CD4-positive, alpha-beta T cell treated with Interferon alpha-2 for 1 hour (primary cell): ENCODE results near the gene ABHD16A.

Experiments used
- DNase-seq, 2 donors: peaks; one replicate each; pipeline ENCODE4 v3.0.0-alpha.2; 2020 to 2022

ABHD16A gene

DNA sequence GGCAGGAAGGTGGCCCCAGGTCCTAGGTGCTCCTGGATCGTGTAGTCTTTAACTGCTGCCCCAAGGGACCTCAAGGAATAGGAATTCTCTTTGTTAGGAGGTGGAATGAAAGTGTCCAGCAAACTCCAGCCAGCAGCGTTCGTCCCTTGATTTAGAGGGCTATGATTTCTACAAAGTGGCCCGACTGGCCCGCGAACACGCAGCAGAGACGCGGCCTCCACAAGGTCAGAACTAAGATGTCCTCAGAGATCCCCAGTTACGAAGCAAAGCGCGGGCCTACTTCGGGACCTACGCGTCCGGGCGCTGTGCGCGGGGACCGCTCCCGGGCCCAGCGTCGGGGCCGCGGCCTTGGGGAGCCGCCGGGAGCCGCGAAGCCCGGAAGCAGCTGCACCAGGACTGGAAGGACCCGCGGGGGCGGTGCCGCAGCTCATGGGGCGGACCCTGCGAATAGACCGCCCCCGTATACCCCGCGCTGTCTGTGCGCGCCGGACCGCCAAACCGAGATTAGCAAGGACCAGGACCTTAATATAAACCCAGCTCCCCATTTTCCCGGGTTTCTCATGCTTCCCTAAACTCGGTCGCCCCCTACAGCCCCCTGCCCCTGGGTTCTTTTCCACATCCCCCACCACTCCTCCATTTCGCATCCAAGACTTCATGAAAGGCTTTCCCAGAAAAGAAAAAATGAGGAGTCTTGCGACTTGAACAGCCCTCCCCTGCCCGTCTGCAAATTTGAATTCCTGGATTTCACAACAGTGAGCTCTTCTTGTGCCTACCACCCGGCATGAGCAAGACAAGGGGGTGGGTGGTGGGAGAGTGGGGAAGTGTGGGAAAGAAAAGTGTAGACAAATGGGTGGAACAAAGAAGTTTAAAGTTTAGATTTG is 42.5 kb downstream of the ABHD16A start, which contains the start of gene C6orf47:
Gene C6orf47, minus strand, starts transcription at position 398 of the 881 bp plus-strand sequence. CDS start 831 bp downstream, outside the sequence.
- DNase-seq, result peak; percentile 71 to 81

DNA sequence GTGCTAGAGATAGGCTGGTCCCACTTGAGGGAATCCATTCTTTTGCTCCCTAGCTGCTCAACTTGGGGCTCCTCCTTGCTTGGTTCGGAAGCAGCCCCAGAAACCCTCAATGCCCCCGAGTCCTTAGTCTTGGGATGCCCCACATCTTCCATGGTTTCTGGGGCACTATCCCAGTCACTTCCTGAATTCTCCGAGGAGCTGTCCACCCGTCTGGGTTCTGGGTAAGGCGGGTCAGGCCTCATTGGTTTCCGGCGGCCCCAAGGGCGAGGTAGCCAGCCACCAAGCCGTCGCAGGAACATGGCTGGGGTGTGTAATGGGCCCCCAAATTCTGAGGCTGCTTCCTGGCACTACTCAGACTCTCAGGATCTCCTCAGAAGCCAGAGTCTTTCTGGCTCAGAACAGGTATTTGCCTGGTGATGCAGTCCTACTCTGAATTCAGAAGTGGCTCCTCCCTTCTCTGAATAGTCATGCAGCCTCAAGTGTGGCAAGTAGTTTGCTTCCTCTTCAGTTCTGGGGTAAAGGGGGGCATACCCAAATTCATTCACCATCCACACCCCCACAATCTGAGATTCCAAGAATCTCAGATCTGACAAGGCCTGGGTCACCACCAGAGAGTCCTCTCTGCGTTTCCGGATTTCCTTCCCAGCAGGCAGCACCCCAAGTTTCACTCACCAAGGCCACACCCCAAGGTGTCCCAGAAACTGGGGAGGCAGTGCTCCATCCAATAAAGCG is 43.3 kb downstream of the ABHD16A start:
- peak; percentile 18 to 60 for DNase-seq

DNA sequence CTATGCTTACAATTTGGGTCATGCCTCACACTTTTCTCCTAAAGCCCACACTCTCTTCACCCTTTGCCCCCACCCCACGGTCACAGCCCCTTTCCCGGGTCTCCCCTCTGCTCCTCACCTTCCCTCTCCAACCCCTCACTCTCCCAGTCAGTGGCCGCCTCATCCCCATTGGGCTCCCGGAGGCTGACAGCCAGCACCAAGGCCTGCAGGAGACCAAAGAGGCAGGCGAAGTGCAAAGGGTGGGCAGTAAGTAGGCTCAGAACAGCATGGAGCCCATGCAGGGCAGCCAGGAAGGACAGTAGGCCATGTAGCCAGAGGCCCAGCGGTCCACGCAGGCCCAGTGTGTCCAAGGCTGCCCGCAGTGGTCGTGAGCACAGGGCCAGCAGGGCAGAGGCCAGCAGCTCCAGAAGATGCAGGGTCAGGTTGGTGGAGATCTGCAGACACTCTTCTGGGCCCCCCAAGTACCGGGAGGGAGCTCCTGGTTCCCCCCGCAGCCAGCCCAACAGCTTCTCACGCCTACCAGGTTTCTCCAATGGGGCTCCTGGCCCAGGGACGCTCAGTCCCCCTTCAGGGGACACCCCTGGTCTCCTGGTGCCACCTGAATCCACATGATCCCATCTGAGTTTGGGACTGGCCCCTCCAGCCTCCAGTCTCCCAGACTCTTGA is 44.0 kb downstream of the ABHD16A start:
- no peak for DNase-seq

DNA sequence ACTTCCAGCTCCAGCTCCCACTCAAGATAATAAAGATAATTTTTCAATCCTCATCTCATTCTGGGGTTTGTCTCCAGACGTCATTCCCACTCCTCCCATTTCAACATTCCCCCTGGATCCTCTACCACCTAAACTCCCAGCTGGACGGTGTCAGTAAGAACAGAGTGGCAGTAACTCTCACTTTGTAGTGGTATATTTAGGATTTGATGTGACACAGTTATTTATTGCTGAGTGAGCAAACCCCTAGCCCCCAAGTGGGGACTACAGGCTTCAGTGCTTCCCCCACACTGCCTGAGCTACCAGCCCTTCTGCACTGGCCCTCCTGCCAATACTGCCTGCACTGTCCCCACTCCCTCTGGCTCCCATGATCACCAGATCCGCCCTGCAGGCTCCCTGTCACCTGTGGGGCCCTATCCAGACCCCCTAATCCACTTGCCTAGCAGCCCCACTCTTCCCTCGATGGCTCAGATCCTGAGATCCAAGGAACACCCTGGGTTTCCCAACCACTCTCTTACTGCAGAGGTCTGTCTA is 44.9 kb downstream of the ABHD16A start:
- no peak for DNase-seq

DNA sequence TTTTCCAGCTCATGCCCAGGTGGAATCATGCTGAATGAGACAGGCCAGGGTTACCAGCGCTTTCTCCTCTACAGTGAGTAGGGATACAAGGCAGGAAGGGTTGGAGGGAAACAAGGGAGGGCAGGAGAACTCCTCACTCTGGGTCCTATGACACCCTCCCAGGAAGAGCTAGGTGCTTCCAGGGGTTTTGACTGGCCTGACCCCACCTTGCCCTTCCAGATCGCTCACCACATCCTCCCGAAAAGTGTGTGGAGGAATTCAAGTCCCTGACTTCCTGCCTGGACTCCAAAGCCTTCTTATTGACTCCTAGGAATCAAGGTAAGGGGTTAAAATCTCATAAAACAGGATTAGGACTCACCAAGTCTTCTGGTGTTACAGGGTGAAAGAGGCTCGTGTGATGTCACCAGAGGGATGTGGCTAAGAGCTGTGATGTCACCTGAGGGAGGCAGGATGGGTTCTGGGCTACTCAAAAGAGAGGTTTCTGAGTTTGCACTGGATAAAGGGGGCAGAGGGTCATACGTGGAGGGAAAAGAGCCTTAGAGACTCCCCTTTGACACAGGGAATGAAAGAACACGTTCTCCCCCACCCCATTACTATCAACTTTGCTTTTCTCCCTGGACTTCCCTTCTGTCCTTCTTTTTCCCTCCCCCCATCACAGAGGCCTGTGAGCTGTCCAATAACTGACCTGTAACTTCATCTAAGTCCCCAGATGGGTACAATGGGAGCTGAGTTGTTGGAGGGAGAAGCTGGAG is 45.5 kb downstream of the ABHD16A start:
- DNase-seq, result peak in 1 of 2 donors; percentile 42

DNA sequence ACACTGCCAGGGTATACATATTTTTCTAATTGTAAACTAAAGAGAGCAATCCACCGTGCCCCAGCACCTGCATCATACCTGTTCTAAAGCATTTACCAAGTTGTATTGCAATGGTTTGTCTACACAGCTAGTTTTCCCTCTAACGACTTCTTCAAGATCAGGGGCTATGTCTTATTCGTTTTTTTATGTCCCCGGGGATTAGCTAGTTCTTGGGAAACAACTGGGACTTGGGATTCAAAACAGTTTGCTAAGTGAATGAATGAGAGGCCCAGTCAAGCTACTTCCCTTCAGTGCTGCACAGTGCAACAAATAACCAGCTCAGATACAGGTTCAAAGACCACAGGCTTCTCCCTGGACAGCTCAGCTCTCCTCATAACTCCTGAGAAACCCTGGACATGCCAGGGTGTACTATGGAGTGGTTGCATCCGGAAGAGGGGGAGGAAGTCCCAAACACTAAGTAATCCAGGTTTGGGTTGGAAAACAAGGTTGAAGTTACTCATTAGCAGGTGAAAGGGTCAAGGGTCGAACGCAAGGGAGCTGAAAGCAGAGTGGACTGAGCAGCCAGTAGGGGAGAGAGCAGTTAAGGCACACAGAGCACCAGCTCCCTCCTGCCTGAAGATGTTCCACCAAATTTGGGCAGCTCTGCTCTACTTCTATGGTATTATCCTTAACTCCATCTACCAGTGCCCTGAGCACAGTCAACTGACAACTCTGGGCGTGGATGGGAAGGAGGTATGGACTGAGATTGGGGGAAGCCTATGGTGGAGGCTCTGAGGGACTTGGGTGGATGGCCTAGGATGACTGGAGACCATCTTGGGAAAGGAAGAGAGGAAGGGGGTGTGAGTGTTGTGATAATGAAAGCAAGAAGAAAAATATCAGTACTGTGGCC is 47.5 kb downstream of the ABHD16A start, which contains the start of gene APOM:
Gene APOM, plus strand, starts transcription at position 546 of the 889 bp plus-strand sequence. Its CDS starts 73 bp downstream, at position 619.
- DNase-seq, result no peak

DNA sequence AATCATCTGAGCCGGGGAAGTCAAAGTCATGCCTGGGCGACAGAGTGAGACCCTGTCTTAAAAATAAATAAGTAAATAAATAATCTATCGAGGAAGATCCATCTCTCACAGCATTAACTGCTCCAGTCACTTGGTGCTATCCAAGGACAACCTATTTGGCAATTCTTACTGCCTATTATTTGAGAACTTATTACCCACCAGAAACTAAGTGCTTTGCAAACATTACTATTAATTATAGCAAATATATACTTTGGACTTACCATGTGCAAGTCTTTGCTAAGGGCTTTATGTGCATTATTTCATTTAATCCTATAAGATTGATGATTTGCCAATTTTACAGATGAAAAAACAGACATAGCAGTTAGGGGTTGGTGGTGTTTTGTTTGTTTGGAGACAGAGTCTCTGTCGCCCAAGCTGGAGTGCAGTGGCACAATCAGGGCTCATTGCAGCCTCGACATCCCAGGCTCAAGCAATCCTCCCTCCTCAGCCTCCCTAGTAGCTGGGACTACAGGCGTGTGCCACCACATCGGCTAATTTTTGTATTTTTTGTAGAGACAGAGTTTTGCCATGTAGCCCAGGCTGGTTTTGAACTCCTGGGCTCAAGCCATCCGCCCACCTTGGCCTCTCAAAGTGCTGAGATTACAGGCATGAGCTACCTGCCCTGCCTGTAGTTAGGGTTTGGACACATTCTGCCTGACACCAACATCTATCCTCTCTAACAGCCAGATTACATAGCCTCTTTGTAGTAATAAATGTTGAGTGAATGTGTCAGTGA is 48.4 kb downstream of the ABHD16A start:
- no peak for DNase-seq

DNA sequence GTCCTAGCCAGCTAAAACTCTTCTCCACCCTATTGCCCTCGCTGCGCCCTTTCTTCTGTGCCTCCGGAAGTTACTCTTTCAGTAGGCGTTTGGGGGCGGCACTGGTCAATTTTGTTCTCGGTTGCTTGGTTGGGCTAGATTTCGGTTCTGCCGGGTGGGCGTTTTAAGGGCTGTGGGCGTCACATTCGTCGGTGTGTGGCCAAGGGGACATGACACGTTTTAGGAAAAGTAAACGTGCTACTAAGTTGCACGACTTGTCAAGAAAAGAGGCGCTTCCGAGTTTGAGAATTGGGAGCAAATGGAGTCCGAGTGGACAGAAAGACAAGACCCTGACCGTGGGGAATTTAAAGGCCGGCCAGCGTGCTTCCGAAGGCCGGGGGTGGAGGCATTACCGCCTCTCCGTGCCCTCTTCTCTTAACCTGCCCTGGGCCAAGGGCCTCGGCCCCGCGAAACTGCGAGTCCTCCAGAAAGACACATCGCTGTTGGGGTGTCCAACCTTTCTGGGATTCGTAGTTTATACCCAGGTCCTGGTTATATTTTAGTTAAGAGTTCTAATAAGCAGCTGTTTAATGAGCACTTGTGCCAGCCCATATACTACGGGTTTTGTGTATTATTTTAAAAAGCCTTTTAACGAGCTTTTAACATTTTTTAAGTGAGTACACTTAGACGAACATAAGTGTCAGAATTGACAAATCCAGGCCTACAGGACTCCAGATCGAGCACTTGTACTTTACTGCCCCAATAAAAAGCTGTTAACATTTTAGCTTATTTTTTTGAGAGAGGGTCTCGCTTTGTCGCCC is 50.0 kb downstream of the ABHD16A start:
- DNase-seq, result peak in 1 of 2 donors; percentile 90

DNA sequence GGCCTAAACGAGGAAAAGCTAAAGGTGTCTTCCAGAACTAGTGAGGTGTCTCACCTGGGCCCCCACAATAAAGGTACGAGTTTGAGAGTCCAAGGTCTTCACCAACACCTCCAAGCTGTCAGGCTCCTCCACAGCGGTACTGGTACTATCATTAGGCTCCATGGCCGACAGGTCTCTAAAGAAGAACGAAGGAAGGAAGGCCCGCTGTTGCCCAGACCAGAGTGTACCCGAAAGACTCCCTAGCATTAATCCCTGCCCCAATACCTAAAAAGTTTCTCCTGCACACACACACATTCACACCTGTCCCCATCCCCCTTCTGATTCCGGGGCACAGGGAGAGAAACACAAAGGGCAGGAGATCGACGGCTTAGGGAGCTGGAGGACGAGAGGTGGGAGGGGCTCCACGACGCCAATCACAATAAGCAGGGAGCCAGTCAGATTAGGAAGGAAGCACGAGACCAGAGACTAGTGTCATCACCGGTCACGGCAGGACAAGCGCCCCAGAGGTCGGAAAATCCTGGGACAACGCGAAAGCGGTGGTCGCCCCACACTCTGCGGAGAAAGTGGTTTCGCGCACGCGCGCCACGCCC is 51.4 kb downstream of the ABHD16A start:
- no peak for DNase-seq

DNA sequence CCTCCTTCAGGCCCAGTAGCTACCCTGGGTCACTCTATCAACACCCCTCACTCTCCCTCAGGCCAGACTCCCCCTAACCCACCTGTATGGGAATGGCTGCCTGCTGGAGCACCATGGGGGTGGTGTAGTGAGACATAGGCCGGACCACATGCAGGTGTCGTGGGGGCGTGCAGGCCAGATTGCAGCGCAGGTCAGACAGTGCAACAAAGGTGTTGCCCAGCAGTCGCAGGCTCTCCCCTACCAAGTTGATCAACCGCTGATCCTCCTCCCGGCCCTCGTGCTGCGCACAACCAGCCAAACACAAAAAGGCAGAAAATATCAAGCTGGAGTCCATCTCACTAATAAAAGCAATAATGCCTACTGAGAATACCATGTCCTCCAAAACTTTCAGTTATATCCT is 57.8 kb downstream of the ABHD16A start:
- no peak for DNase-seq

DNA sequence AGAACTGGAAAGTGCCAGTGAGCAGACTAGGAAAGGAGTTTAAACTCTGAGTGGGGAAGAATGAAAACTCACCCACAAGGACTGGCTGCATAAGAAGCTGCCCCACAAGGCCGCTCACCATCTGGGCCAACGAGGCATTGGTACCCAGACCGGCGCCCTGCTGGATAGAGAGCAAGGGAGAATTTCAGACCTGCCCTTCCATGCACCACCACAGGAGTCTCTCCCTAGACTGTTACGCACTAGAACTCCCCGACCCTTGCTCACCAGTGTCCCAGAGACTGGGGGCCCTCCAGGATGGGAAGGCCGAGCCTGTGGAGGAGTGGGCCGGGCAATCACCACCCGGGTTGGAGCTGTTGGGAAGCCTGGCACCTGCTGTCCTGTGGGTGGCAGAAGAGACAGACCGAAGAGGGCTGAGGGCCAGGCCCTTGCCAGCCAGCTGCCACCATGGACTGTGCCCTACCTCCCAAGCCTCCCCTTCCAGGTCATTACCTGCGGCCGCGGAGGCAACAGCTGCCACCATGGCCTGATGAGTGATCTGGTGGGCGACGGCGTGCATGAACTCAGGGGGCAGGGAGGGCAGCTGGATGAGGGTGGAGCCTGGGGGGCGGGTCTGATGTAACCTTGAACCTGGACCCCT is 59.2 kb downstream of the ABHD16A start:
- DNase-seq, result no peak

DNA sequence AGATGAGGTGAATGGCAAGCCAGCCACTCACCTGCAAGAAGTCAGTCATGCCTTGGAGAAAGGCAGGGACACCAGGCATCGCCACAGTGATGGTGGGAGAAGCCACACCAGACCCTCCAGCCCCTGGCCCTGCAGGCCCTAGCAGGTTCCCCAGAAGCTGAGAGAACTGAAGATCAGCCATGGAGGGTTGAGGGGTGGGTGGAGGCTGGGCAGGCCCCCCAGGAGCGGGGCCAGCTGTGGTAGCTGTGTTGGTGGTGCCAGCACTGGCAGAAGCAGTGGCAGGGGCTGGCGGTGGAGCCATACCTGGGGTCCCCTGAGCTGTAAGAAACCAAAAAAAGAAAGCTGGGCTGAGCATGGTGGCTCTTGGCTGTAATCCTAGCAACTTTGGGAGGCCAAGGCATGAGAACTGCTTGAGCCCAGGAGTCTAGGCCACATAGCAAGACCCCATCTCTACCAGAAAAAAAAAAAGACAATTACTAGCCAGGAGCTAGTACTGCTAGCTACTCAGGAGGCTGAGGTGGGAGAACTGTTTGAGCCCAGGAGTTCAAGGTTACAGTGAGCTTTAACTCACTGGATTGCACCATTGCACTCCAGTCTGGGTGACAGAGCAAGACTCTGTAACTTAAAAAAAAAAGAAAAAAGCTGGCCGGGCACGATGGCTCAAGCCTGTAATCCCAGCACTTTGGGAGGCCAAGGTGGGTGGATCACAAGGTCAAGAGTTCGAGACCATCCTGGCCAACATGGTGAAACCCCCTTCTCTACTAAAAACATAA is 60.1 kb downstream of the ABHD16A start:
- no peak for DNase-seq

DNA sequence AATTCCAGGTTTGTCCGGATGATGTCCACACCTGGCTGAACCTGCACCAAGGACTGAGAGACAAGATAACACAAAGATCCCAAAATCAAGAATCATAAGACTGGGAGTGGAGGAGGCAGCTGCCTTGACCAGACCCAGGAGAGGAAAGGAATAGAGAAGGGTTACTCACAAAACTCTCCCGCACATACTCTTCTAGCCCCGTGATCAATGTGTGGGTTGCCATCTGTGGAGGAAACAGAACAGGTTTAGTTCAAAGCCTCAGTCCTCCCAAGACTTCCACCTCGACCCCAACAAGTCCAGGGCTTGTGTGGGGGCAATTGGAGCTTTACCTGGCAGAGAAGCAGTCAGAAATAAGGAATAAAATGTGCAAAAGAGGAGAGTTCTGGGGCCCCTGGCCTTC is 61.8 kb downstream of the ABHD16A start:
- no peak for DNase-seq

DNA sequence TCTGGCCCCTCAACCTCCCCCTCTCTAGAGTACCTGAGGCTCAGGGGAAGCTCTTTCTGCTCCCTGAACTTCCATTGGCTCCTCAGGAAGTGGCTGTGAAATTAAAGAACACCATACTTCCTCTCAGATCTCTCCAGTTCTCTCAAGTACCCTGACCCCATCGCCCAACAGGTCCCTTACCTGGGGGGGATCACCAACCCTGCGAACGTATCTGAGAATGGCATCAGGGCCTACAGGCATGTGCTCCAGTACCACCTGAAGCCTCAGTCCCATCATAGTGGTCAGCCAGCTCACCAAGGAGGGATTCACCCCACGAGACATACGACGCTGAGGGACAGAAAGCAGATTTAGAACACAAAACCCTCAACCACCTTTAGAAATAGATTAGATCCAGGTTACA is 62.5 kb downstream of the ABHD16A start:
- no peak for DNase-seq

DNA sequence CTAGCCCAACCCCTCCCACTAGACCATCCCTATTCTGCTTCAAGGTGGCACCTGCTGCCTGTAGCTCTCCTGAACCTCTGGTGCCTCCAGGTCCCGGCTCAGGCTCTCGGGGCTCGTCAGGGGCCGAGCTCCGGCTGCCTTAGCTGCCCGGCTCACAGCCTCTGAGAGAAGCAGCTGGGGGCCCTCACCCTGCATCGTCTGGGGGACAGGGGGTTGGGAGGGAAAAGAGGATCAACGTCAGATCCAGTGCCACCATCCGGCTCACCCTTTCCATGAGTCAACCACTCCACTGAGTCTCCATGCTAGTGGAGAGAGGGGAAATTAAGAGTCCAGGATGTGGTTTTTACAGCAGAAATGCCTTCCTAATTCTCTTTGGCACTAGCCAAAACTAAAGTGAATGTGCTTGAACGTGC is 63.7 kb downstream of the ABHD16A start:
- DNase-seq, result no peak

DNA sequence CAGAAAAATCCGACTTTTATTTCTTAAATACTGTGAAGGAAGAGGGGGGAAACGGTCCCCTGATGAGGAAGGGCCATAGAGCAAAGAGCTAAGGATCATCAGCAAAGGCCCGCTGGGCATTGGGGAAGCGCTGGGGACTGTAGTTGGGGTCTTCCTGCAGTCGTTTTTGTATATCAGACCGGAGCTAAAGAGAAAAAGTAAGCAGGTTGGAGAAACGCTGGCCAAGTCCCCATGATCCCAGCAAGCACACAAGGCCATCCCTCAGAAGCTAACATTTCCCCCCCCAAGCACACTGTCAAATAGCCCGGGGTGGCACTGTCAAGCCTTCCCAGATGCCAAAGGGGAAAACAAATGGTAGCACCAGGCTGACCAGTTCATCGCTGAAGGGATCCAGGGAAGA is 64.1 kb downstream of the ABHD16A start:
- no peak for DNase-seq
